Gastroesophageal sphincter (tissue), 3 donors: ENCODE data around the gene AGBL4.

ENCODE experiments used
- CTCF ChIP-seq, 4 experiments: fragments of 200-600 bp in 2 of 4; fragments of 450-650 bp in 2 of 4; sonication (generic) in 1 of 4; IDR thresholded peaks; one replicate each; pipeline ENCODE4 v1.5.1; 2017 to 2019; ENCODE audit warnings: antibody characterized with exemption in 4 of 4, mild to moderate bottlenecking in 2 of 4, moderate library complexity in 2 of 4
- EP300 ChIP-seq: sonication (generic); formaldehyde crosslinking; IDR thresholded peaks from one replicate; pipeline ENCODE4 v1.6.1; 2017; ENCODE audit warnings: antibody characterized with exemption, mild to moderate bottlenecking
- POLR2A ChIP-seq, 2 donors: fragments of 450-650 bp; IDR thresholded peaks; one replicate each; pipeline ENCODE4 v1.6.1; 2017; ENCODE audit warnings: antibody characterized with exemption in 2 of 2, mild to moderate bottlenecking in 2 of 2, moderate library complexity in 1 of 2
- POLR2AphosphoS5 ChIP-seq: sonication (generic); formaldehyde crosslinking; IDR thresholded peaks from one replicate; pipeline ENCODE4 v1.6.1; 2017; ENCODE audit warnings: antibody characterized with exemption

DNA sequence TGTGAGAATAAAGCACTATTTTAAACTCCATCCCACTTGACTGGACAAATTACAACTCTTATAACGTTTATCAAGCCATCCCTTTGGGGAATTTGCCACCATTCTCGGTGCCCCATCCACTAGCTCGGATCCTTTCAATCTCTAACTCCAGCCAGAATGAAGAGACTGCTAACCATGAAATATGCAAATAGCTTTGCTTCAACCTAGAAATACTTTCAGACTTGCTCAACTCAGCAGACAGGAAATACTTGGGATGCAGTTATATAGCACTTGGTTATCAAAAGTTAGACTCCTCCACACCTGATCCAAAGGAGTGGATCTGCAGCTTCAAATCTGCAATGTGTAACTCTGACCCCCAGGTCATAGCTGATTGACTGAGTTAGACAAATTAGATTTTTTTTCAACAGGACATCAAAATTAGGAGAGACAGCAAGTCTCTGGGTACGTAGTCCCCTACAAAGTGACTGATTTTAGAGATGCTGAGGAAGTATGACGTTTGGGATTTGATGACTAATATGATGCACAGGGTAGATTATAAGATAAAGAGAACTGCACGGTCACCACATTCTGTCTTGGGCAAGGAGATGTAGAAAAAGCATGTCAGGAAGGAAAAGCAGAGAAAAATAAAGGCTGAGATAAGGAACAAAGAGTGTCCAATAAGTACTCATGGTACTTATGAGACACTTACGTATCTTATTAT is 496.0 kb downstream of the AGBL4 start:
- TF ChIP-seq CTCF (IDR thresholded peaks at IDR 0.05) (no peak), POLR2A (IDR thresholded peaks at IDR 0.05) (no peak), EP300 (no peak), POLR2AphosphoS5 (no peak)
